HG02759 (cell line): ENCODE data around the gene IGFBP7.
"Not testable (repeated sequence)": the region's sequence is repeated elsewhere in the genome, so short reads cannot be mapped to it uniquely, and the experiment has no call there.

Experiments used
- ATAC-seq: cut with Tn5 transposase; IDR thresholded peaks from one replicate; pipeline ENCODE4 v1.9.1; 2021; ENCODE audit warnings: mild to moderate bottlenecking, moderate library complexity; ENCODE audit not compliant: unreplicated experiment

IGFBP7 gene

DNA sequence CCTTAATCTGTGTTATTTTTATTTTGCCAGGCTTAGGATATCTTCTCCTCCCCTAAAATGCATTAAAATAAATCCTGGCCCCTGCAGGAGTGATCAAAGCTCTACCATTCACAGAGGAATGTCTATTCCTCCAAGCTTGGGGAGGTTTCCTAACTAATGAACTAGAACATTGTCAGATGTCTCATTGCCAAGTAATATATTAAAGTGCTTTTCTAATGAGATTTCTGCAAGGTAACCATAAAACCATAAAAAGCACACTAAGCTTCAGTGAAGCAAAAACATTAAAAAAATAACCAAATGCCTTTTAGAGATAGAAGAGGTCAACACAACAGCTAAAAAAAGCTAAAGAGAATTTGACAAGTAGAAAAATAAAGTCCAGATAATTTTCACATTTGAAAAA lies 34.8 kb downstream of the IGFBP7 start:
- no peak for ATAC-seq

DNA sequence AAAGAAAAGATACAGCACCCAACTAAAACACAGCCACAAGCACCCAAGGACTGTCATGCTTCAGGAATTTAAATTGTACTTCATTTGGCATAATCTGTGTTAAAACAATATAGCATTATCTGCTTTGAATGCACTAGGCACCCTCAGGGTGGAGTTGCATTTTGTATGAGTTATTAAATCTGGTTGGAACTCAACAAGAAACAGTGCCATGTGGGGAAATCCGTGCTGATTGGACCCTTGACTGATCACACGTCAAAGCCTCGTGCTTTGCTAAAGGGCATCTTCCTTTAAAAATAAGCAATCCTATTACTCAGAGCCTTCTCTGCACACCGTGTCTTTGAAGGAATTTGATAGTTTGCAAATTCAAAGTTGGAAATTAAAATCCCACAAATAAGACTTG lies 35.4 kb downstream of the IGFBP7 start:
- no peak for ATAC-seq

GRCh38 chr4:57073559-57073958 lies 36.6 kb downstream of the IGFBP7 start:
- no peak for ATAC-seq

GRCh38 chr4:57071326-57071725 lies 38.9 kb downstream of the IGFBP7 start:
- no peak for ATAC-seq

GRCh38 chr4:57070461-57070860 lies 39.7 kb downstream of the IGFBP7 start:
- ATAC-seq, result no peak

DNA sequence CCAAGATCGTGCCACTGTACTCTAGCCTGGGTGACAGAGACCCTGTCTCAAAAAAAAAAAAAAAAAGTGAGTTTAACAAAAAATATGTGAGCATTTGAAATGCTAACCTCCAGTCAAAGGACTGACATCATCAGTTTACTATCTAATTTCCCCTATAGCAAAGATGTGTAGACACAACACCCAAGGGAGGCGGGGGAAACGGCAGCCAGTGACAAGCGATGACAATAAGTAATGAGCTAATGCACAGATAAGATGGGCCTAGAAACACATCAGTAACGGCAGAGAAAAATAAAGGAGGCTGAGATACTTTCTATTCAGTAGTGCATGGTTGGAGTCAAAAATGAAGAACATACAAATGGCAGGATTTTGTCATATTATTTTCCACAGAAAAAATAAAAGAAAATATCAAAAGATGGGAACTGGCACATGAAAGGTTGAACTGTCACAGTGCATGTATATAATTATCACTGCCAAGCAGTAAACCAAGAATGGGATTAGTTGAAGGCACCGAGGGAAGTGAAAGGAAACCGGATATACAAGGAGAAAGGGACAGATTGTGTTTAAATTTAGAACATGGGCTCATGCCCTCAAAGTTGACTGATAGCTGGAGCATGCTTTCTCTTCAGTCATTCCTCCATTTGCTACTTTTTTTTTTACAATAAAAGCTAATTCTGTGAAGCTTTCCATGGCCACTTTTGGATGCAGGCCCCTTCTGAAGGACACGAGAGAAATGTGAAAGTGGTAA lies 41.8 kb downstream of the IGFBP7 start:
- ATAC-seq, result no peak

GRCh38 chr4:57065730-57066482 lies 44.3 kb downstream of the IGFBP7 start:
- ATAC-seq, result no peak

GRCh38 chr4:57064811-57065711 lies 45.1 kb downstream of the IGFBP7 start:
- no peak for ATAC-seq

DNA sequence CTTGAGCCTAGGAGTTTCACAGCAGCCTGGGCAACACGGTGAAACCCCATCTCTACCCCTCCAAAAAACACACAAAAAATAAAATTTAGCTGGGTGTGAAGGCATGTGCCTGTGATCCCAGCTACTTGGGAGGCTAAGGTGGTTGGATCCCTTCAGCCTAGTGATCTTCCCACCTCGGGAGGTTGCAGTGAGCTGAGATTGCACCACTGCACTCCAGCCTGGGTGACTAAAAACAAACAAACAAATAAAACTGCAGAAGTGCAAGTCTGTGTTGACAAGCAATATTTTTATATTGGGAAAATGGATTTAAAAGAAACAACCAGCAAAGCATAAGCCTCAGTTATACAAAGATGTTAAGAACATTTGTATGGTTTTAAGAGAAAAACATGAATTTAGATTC lies 46.1 kb downstream of the IGFBP7 start:
- no peak for ATAC-seq

GRCh38 chr4:57063518-57063917 lies 46.7 kb downstream of the IGFBP7 start:
- ATAC-seq, result no peak

GRCh38 chr4:57061395-57061794 lies 48.8 kb downstream of the IGFBP7 start:
- ATAC-seq, result no peak

DNA sequence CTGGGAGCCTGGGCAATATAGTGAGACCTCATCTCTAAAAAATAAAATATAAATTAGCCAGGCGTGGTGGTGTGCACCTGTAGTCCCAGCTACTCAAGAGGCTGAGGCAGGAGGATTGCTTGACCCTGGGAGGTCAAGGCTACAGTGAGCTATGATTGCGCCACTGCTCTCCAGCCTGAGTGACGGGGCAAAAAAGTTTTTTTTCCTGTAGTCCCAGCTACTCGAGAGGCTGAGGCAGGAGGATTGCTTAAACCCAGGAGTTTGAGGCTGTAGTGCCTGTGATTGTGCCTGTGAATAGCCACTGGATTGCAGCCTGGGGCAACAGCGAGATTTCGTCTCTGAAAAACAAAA lies 49.5 kb downstream of the IGFBP7 start:
- ATAC-seq, result not testable (repeated sequence)

DNA sequence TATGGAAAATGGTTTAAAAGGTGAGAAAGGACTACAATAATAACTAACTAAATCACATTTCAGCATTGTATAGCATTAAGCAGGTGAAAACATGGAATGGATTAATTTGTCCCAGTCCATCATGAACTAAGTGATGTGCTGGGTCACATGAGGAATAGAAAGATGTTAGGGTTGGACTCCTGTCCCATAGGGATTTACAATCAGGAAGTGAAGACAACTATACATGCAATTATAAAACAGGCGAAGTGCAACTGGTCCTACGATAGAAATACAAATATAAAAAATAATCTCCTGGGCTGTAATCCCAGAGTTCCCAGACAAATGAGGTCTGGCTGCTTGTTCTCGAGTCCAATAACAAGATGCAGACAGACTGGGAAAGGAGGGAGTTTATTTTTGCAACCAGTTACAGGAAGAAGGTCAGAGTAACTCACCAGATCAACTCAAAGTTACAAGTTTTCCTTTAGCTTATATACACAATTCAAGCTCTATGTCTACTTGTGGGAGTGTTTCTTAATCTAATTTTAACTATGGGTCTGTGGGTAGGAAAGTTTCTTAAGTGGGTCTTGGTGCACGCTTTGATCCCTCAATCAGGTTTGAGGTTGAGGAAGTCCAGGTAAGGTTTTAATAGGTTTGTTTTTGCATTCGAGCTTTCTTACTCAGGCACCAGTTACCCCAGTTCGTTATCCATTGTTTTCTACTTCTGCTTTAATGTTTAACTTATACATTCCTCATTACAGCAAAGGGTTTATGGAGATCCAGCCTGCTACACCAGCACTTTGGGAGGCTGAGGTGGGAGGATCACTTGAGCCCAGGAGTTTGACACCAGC lies 50.1 kb downstream of the IGFBP7 start:
- ATAC-seq, result no peak

GRCh38 chr4:57055886-57056285 lies 54.3 kb downstream of the IGFBP7 start:
- no peak for ATAC-seq

DNA sequence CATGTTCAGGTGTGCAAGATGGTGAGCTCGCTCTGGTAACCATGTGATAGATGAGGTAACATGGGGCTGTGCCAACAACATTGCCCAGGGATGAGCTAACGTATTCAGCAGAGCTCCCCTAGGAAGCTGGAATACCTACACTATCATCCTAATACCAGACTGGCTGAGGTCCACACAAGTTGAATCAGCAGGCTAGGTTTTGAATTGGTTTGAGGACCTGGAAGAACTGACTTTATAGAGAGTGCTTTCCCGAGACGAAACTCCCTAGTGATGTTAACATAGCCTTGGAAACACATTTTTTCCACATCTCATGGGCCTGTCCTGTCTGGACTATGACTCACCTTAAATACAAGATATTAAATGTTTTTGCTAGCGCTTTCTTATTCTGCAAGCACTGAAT lies 56.7 kb downstream of the IGFBP7 start:
- ATAC-seq, result no peak

- no peak for ATAC-seq
Measured at GRCh38 chr4:57051524-57051923, 58.7 kb downstream of the IGFBP7 start.

- ATAC-seq, result no peak
Measured at GRCh38 chr4:57051095-57051494, 59.1 kb downstream of the IGFBP7 start.

DNA sequence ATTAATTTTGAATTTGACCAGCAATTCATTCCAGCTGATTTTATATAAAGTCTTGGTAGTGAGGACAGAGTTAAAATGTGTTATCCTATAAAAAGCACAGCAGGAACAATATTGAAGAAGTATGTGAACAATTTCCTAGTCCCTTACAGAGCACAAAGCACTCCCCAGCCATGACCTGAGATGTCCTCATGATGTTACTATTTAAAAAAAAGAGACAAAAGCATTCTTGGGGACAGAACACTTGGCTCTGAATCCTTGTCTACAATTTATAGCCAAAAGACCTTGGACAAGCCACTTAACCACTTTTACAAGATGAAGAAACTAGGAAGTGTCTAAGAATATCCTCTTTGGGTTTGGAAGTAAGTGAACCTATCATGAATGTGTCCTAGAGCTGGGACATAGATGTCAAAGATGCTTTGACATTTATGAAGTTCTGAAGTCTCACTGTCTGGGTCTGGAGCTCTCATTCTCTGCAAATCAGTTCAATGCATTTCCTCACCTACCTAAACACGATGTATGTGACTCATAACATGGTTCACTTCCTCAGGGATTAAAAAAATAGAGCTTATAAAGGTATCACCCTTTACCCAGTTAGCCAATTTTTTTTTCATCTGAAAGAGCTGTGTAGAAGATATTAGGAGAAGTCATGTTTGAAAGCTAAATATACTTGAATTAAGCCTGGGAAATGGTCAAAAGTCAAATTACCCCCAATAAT lies 61.4 kb downstream of the IGFBP7 start:
- ATAC-seq, result no peak

DNA sequence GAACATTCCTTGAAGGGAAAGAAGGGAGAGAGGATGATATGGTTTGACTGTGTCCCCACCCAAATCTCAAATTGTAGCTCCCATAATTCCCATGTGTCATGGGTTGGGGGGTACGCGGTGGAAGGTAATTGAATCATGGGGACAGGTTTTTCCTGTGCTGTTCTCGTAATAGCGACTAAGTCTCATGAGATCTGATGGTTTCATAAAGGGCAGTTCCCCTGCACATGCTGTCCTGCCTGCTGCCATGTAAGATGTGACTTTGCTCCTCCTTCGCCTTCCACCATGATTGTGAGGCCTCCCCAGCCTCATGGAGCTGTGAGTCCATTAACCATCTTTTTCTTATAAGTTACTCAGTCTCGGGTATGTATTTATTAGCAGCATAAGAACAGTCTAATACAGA lies 63.1 kb downstream of the IGFBP7 start:
- not testable (repeated sequence) for ATAC-seq

- no peak for ATAC-seq
Measured at GRCh38 chr4:57044996-57045395, 65.2 kb downstream of the IGFBP7 start.
